Activated CD8-positive, alpha-beta memory T cell treated with anti-CD3 and anti-CD28 coated beads, Interleukin-2, amount 50 U/mL, for 1 hour (primary cell): ENCODE data around the gene HBEGF.
A peak's percentile ranks its signal among the peaks of the same experiment; 100 is the strongest.

Experiments used
- DNase-seq: peaks from one replicate; pipeline ENCODE4 v3.0.0-alpha.2; 2020; ENCODE audit errors: extremely low read depth

HBEGF gene, protein sequence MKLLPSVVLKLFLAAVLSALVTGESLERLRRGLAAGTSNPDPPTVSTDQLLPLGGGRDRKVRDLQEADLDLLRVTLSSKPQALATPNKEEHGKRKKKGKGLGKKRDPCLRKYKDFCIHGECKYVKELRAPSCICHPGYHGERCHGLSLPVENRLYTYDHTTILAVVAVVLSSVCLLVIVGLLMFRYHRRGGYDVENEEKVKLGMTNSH

DNA sequence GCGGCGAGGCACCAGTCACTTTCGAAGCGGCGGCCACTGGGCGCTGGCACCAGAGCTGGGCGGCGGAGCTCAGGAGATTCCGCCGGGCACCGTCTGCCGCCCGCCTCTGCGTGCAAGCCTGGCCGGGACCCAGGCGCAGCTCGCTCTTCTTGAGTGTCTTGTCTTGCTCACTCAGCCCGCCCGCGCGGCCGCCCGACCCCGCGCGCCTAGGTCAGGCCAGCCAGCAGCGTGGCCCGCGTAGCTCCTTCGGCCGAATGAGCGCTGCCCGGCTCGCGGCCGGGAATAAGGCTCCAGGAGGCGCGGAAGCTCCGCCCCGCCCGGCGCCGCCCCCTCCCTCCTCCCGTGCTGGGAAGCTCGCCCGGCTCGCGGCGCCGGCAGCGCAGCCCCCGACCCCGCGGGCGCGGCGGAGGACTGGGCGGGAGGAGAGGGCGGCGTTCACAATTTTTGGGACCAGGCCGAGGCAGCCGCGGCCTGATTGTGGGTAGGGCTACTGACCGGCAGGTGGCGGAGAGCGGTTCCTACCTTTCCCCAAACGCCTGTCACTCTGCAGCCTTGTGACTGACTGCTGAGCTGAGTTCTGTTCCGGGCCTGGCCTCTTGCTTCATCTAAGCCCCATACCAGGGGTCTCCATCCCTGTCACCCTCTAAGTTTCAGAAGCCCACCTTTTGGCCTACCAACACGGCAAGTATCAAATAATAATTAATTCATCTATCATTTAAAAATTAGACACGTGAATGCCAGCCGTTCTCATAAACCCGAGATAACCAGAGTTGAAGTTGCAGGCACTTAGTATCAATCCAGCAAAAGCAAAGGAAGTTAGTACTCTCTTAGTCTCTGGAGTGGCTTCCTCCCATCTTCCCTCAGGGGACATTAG is at the start of gene HBEGF:
Gene HBEGF, minus strand, starts transcription at position 256 of the 874 bp plus-strand sequence. CDS start 275 bp downstream, outside the sequence.
- no peak for DNase-seq

DNA sequence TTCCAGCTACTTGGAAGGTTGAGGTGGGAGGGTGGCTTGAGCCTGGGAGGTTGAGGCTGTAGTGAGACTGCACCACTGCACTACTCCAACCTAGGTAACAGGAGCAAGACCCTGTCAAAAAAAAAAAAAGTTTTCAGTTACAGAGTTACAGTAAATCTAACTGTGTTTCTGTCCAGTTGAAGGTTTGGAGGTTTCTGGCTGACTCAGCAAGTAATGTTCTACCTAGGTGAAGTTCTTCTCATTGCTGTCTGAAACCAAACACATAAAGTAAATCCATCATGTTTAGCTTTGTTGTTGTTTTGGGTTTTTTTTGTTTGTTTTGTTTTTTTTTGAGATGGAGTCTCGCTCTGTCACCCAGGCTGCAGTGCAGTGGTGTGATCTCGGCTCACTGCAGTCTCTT is 47.3 kb upstream of the HBEGF start:
- DNase-seq: no peak

DNA sequence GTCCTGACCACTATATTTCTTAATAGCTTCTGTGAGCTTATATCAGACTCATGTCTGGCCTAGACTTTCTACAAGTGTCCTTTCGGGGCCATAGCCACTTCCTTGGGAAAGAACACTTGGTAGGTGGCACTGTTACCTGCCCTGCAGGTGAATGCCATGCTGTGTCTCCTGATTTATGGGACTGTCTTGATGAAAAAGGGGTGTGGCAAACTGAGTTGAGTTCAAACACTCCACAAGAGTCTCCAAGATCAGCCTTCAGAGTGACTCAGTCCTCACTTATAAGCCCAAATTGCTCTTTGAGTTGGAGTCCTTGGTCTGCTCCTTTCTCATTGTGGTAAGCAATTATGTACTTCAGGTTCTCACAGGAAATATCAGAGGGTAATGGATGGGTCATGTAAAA is 45.3 kb upstream of the HBEGF start:
- DNase-seq: no peak

DNA sequence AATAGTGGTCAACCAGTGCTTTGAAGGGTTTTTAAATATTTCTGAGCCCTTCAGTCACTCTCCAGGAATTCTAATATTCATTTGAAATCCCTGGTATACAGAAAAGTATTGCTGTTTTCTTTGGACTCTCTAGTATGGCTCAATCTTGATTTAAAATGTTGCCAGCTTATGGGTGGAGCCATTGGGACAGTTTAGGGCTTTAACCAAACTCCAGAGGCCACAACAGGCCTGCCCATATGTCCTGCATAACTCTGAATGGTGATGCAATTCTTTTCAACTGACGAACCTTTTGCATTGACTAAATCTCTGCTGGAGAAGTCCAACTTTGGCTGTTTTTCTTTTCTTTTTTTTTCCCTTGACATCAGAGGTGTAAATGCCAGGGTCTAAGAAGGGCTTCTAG is 44.9 kb upstream of the HBEGF start:
- DNase-seq: no peak

DNA sequence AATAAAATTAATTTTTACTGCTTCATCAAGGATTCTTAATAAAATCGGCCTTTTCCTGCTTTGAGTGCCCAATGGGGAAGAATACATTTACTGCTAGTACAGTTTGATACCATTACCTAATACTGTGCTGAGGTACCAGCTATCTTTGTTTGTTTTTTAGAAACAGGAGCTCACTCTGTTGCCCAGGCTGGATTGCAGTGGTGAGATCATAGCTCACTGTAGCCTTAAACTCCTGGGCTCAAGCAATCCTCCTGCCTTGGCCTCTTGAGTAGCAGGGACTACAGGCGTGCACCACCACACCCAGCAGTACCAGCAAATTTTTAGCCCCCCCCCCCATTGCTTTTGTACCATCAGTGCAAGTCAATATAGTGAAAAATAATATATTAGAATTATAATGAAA is 41.6 kb upstream of the HBEGF start:
- DNase-seq: no peak

DNA sequence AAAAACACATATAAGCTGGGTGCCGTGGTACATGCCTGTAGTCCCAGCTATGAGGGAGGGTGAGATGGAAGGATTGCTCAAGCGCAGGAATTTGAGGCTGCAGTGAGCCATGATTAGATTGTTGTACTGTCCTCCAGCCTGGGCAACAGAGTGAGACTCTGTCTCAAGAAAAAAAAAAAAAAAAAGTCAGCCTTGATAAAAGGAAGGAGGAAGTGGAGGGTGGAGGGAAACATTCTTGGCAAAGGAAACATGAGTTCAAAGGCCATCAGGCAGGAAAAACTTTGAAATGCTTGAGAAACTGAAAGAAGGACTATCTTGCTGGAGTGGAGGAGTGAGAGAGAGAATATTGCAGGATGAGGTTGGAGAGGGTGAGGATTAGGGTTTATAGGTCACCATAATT is 36.9 kb upstream of the HBEGF start:
- DNase-seq: no peak

DNA sequence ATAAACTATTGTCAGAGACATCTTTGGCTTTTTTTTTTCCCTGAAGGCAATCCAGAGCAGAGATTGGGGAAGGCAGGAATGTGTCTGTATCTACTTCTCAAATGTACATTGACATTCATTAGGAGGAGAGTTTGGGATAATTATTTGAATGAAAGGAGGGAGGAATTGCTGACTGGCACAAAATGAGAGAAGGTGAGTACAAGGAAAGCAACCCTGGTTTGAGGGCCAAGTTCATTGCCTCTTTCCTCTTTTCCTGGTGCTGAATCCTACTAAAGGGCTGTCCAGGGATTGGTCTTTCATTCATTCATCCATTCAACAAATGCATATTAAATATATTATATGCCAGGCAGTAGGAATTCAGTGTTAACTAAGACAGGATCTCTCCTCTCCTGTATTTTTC is 36.5 kb upstream of the HBEGF start:
- DNase-seq: no peak

DNA sequence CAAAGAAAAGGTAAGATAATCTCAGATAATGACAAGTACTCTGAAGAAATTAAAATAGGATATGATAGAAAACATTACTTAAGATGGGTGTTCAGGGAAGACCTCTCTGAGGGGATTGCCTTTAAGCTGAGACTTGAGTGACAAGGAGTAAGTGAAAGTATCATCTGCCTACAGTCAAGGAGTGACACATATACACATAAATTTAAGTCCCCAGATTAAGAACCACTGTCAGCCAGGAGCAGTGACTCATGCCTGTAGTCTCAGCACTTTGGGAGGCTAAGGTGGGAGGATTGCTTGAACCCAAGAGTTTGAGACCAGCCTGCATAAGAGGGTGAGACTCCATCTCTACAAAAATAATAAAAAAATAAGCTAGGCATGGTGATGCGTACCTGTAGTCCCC is 35.6 kb upstream of the HBEGF start:
- DNase-seq: no peak

DNA sequence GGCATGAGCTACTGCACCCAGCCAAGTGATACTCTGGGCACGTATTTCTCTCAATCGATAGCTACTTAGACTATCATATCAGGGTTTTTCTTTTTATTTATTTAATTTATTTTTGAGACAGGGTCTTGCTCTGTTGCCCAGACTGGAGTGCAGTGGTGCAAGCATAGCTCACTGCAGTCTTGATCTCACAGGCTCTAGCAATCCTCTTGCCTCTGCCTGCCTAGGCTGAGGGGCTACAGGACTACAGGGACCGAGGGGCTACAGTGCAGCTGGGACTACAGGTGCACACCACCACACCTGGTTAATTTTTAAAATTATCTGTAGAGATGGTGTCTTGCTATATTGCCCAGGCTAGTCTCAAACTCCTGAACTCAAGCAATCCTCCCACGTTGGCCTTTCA is 34.9 kb upstream of the HBEGF start:
- no peak for DNase-seq

DNA sequence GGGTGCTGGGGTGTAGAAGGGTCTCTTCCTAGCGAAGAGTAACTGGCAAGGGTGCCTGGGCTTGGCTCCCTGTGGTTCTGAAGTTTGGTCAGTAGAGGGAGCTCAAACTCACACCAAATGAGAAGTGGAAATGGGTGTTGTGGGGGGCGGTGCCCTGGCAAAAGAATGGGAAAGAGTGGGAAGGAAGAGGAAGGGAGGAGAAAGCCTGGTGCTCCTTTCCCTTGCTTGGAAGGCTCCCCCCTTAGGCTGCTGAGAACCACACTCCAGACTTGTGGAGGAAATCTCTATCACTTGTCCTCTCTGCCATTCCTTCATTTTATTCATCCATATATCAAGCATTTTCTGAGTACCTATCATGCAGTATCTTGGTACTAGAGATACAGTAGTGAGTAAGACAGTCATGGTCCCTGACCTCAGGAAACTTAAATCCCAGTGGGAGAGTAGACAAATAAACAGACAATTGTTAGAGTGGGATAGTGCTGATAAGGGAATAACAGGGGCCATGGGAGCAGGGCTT is 26.6 kb upstream of the HBEGF start:
- no peak for DNase-seq

DNA sequence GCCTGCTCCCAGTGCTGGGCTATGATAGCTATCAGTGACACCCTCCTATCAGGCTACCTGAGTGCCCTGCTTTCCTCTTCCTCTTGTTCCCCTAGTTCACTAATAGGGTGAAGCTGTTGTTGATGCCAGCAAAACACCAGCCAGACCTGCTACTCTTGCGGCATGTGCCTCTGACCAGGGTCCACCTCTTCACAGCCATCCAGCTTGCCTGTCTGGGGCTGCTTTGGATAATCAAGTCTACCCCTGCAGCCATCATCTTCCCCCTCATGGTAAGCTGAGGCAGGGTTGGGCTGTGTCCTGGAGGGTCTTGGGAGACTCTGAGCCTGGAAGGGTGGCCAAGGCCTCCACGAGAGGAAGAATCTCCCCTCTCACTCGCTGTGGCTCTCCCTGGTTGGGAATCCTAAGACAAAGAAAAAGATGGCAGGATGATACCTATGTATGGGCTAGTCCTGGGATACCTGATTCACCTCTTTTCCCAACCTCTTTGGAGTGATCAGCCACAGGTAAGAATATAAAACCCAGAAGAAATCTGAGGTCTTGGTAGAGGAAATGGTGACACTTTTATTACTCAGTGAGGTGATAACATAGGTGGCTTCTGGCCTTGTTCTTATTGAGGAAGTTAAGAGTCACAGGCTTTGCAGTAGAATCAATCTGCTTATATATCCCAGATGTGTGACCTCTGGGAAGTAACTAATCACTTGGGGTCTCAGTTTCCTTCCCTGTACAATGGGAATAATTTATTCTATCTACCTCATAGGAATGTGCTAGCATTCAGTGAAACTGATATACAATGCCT is 25.2 kb upstream of the HBEGF start:
- no peak for DNase-seq

DNA sequence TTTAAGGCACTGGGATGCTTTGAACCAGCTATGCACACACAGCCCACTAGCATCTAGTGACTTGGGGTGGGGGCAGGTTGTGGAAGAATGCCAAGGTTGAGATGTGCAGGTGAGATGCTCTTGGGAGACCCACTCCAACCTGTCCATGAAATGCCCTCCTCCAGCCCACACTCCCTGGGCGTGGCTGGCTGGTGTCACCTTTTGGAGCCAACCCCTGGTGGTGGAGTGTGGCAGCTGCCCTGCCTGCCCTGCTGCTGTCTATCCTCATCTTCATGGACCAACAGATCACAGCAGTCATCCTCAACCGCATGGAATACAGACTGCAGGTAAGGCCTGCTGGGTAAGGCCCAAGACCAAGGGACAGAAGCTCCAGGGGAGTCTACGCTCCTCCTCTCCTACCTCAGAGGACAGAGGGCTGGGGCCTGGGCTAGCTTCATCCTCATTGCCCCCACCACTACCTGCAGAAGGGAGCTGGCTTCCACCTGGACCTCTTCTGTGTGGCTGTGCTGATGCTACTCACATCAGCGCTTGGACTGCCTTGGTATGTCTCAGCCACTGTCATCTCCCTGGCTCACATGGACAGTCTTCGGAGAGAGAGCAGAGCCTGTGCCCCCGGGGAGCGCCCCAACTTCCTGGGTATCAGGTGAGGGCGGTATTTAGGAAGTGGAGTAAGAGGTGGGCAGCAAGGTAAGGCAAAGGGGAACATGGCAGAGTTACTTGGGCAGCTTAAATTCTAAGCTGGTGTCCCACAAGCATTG is 21.0 kb upstream of the HBEGF start:
- no peak for DNase-seq

DNA sequence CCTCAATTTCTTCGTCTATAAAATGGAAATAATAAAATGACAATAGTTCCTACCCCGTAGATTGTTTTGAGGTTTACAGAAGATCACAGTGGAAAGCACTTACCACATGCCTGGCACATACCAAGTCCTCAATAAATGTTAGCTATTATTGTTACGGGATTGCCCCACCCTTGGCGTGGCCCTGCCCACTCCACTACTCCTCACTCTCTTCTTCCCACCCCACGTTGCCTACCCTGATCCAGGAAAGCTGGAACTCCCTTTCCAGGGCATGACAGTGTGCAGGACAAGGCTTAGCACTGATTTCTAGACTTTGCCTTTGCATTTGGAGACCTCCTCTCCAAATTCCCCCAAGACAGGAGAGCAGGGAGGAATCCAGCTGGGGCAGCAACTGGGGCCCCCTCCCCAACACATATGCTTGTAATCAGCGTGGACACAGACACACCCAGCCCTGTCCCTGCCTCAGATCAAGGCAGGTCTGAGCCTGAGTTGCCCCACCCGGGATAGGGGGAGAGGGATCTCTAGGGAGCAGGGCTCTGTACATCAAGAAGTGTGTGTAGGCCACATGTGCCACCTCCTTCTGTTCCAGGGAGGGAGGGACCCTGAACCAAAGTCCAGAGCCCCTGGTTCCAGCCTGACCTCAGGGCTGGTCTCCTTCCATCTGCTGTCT is 20.3 kb upstream of the HBEGF start:
- no peak for DNase-seq

DNA sequence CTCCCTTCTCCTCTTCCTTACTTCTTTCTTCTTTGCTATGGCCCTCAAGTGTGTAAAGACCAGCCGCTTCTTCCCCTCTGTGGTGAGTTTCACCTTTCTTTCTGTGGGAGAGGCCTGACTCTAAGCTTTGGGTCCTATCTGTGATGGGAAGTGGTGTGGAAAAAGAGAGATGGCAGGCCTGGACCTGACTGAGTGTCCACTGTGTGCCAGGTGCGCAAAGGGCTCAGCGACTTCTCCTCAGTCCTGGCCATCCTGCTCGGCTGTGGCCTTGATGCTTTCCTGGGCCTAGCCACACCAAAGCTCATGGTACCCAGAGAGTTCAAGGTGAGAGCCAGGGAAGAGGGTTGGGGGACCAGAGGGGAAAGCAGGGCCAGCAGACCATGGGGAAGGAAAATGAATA is 19.5 kb upstream of the HBEGF start:
- DNase-seq: no peak

DNA sequence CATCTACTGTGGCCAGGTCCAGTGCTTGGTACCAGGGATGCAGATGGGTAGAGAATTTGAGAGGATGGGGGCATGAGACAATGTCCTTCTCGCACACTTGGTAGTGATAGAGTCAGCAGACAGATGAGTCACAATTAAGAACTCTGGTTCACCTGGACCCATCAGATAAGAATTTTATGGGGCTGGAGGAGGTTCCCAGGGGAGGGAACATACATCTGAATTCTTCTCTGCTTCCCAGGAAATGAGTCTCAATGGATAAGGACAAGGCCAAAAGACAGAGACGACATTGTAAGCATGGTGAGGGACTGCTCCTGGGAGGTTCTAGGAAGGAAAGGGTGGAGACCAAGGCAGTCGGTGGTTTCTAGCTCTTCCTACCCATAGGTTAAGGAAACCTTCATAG is 18.9 kb upstream of the HBEGF start:
- no peak for DNase-seq

DNA sequence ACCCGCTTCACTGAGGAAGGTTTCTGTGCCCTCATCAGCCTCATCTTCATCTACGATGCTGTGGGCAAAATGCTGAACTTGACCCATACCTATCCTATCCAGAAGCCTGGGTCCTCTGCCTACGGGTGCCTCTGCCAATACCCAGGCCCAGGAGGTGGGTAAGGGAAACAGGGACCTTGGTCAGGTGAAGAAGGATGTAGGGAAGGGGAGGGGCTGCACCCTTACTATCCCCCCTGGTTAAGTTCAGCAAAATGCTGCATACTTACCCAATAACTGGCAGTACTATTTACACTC is 18.0 kb upstream of the HBEGF start:
- no peak for DNase-seq

DNA sequence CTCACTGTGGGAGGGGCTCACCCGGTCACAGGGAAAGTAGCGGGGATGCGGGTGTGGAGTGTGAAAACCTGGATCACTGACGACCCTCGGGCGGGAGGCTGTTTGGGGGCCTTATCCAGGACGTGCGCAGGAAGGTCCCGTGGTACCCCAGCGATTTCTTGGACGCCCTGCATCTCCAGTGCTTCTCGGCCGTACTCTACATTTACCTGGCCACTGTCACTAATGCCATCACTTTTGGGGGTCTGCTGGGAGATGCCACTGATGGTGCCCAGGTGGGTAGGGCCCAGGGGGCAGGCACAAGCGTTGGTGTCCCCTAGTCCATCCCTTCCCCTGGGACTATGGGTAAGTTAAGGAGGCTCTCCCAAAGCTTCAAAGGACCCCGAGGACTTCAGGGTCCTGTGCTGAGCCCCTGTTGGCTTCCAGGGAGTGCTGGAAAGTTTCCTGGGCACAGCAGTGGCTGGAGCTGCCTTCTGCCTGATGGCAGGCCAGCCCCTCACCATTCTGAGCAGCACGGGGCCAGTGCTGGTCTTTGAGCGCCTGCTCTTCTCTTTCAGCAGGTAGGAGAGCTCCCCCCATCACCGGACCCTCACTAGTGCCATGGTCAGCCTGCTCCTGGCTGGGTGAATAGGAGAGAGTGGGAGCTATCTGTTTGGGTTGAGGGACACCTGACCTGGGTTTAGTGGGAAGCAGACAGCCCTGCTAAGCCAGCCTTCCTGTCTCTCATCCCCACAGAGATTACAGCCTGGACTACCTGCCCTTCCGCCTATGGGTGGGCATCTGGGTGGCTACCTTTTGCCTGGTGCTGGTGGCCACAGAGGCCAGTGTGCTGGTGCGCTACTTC is 17.4 kb upstream of the HBEGF start:
- DNase-seq: no peak

DNA sequence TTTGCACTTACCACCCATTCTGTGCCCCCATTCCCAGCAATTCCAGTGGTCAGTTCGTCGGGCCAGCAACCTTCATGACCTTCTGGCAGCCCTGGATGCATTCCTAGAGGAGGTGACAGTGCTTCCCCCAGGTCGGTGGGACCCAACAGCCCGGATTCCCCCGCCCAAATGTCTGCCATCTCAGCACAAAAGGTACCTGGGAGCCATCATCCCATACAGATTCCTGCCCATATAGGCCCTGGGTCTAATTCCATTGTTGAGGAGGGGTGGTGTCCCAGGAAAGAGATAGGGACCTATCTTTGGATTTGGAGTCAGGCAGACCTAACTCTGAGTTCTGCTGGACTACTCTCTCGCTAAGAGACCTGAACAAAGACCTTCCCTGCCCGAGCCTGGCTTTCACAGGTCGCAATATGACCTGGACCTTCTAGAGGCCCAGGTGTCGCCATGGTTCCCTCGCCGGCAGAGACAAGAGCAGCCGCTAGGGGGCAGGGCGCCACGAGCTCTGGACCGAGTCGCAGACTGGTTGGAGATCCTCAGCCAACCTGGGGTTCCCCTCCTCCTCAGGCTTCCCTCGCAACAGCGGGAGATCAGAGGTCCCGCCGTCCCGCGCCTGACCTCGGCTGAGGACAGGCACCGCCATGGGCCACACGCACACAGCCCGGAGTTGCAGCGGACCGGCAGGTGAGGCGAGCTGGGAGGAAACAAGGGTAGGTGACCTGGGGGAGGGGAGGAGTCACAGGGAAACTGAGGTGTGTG is 16.6 kb upstream of the HBEGF start:
- peak; percentile 51 for DNase-seq

DNA sequence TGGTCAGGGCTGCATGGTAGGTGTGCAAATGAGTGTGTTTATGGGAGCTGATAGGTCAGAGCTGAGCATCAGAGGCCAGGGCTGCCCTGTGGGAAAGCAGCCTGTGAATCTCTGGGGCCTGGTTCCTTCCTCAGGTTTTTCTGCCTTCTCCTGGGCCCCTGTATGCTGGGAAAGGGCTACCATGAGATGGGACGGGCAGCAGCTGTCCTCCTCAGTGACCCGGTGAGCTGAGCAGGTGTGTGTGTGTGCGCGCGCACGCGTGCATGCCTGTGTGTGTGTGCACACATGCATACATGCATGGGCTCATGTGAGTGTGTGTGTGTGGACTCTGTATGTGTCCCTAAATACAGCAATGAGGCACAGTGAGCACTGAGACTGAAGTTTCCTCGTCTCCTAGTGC is 15.9 kb upstream of the HBEGF start:
- no peak for DNase-seq

DNA sequence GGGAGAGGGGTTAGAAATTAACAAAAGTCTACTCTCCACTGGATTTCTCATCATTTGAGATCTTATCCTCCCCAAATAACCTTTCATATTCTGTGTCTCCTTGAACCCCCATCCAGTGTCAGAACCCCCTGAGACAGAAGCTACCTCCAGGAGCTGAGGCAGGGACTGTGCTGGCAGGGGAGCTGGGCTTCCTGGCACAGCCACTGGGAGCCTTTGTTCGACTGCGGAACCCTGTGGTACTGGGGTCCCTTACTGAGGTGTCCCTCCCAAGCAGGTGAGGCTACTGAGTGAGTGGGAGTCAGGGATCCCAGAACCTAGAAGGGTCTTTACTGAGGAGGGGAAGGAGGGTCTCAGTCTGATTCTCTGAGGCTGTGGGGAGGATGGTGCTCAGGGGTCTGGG is 15.5 kb upstream of the HBEGF start:
- DNase-seq: no peak
